GM11168 (cell line): ENCODE data around the gene SRP9.
"Not testable (repeated sequence)": the region's sequence is repeated elsewhere in the genome, so short reads cannot be mapped to it uniquely, and the experiment has no call there.

Experiments
- in situ Hi-C: fragments of 300-500 bp; cut with MboI; formaldehyde crosslinking; loops from one replicate; pipeline ENCODE4 v1.12.0; 2022; ENCODE audit warnings: low sequenced_read_pairs; ENCODE audit not compliant: unreplicated experiment

Gene SRP9

GRCh38 chr1:225812488-225813213, 35.0 kb downstream of the SRP9 start:
- in situ Hi-C loops, result no loop called here

- in situ Hi-C loops, result no loop called here
These were observed 35.8 kb downstream of the SRP9 start for GRCh38 chr1:225813214-225813964.

GRCh38 chr1:225814381-225814780, 36.8 kb downstream of the SRP9 start:
- in situ Hi-C loops, result no loop called here

GRCh38 chr1:225815090-225815489, 37.5 kb downstream of the SRP9 start:
- in situ Hi-C loops, result not testable (repeated sequence)

- in situ Hi-C loops, result no loop called here
These were observed 38.0 kb downstream of the SRP9 start for GRCh38 chr1:225815526-225816178.

GRCh38 chr1:225816643-225817538, 39.3 kb downstream of the SRP9 start:
- in situ Hi-C loops, result no loop called here

- in situ Hi-C loops, result no loop called here
These were observed 40.0 kb downstream of the SRP9 start for GRCh38 chr1:225817611-225818061.

- in situ Hi-C loops, result no loop called here
These were observed 40.6 kb downstream of the SRP9 start for GRCh38 chr1:225818229-225818628.

GRCh38 chr1:225819346-225820192, 41.9 kb downstream of the SRP9 start:
- in situ Hi-C loops, result no loop called here

GRCh38 chr1:225820522-225821120, 43.0 kb downstream of the SRP9 start:
- in situ Hi-C loops, result no loop called here

GRCh38 chr1:225822655-225823403, 45.2 kb downstream of the SRP9 start:
- in situ Hi-C loops, result no loop called here

GRCh38 chr1:225823811-225824261, 46.2 kb downstream of the SRP9 start:
- in situ Hi-C loops, result no loop called here

GRCh38 chr1:225824533-225824941, 46.9 kb downstream of the SRP9 start:
- in situ Hi-C loops, result no loop called here

- in situ Hi-C loops, result no loop called here
These were observed 47.5 kb downstream of the SRP9 start for GRCh38 chr1:225825078-225825477.

GRCh38 chr1:225825607-225826007, 48.0 kb downstream of the SRP9 start:
- in situ Hi-C loops, result no loop called here

- in situ Hi-C loops, result no loop called here
These were observed 49.5 kb downstream of the SRP9 start for GRCh38 chr1:225827076-225827475.

GRCh38 chr1:225828706-225829345, 51.2 kb downstream of the SRP9 start:
- in situ Hi-C loops, result no loop called here

- in situ Hi-C loops, result no loop called here
These were observed 53.2 kb downstream of the SRP9 start for GRCh38 chr1:225830841-225831240.
